ENCODE data around the gene RBFOX2. TPM values are rescaled to one million over a fixed set of nuclear protein-coding genes. Genes with fewer than 3 reads are reported as not detected.

Gene RBFOX2
- total RNA-seq, 4 donors from 2014 or later = 50.2 to 75.6 (median 71.4) TPM

DNA sequence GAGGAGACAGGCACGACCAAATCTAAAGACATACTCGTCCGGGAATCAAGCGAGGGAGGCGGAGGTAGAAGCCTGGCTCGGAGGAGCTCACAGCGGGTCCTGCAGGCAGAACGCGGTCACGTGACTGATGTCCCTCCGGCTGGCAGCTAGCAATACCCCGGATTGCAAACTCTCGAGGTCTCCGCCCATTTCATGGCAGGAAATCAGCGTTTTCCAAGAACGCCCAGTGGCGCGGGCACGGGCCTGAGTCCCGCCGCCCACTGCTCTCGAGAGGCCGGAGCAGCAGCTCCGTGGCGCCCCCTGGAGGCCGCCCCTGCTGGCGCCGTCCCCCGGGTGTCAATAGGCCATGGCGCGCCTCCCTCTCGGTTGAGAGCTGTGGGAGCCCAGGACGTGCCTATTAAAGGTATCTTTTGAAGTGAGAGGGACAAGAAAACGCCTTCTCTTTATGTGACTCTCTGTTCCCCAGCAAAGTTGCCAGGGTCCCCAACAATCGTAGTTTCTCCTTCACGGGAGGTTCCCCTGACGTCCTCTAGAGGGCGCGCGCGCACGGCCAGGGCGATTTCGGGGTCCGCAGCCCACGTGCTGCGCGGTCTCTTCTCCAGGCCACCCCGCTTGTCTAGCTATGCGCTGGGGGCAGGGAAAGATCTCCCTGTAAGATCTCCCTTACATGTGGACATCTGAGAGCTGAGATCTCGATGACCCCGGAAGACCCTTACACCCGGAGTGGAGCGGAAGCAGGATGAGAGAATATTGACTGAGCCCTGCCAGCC, 37.3 kb upstream of the RBFOX2 start:
- DNase-seq (ENCODE audit: low spot score in 2 of 2) = peak; percentile 76 to 81
- Histone ChIP-seq H3K27ac (peak overlapping the region; percentile 73 to 93 (median 82)), H3K36me3 (no peaks in the 10 kb centered on the region), H3K4me3 (peak overlapping the region; percentile 36 to 57 (median 42)), H3K4me1 (peaks cover 0 to 15% (median 2%) of the 10 kb centered on the region in 4 donors), H3K27me3 (no peaks in the 10 kb centered on the region), H3K9me3 (no peaks in the 10 kb centered on the region)
- 2 to 5% methylated on average over 30 to 54 of the region's 54 CpGs for WGBS, 2 donors
- peak; percentile 42 to 75 for TF ChIP-seq EP300 (IDR thresholded peaks at IDR 0.05)
- TF ChIP-seq, protein P1, sequence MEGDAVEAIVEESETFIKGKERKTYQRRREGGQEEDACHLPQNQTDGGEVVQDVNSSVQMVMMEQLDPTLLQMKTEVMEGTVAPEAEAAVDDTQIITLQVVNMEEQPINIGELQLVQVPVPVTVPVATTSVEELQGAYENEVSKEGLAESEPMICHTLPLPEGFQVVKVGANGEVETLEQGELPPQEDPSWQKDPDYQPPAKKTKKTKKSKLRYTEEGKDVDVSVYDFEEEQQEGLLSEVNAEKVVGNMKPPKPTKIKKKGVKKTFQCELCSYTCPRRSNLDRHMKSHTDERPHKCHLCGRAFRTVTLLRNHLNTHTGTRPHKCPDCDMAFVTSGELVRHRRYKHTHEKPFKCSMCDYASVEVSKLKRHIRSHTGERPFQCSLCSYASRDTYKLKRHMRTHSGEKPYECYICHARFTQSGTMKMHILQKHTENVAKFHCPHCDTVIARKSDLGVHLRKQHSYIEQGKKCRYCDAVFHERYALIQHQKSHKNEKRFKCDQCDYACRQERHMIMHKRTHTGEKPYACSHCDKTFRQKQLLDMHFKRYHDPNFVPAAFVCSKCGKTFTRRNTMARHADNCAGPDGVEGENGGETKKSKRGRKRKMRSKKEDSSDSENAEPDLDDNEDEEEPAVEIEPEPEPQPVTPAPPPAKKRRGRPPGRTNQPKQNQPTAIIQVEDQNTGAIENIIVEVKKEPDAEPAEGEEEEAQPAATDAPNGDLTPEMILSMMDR (IDR thresholded peaks at IDR 0.05) = peak; percentile 99 to 100 (median 100)
- TF ChIP-seq POLR2A (IDR thresholded peaks at IDR 0.05) = peak in 1 of 2 donors; percentile 55

DNA sequence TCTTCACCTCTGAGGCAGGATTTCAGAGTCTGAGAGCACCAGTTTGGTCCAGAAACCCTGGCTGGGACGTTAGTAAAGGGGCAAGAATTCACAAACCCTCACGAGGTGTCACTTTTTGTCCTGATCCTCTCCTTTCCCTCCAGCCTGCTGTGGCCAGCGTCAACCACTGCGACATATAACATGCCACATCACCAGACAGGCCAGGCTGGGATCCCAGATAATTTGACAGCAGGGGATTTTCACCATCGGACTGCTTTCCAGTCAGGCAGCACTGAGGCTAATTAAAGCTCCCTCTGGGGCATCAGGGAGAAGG, 36.8 kb upstream of the RBFOX2 start:
- peaks cover 0 to 15% (median 2%) of the 10 kb centered on the region in 4 donors for H3K4me1 ChIP-seq
- no peaks in the 10 kb centered on the region for H3K36me3 ChIP-seq
- peak overlapping the region; percentile 36 to 57 (median 42) for H3K4me3 ChIP-seq
- no peak for DNase-seq (ENCODE audit: low spot score in 2 of 2)
- H3K27ac ChIP-seq = peak overlapping the region; percentile 73 to 93 (median 82)
- H3K27me3 ChIP-seq = no peaks in the 10 kb centered on the region
- TF ChIP-seq EP300 (IDR thresholded peaks at IDR 0.05) (no peak), POLR2A (IDR thresholded peaks at IDR 0.05) (no peak)
- TF ChIP-seq, protein P1 (IDR thresholded peaks at IDR 0.05) = no peak
- WGBS, 2 donors = 2 to 6% methylated on average over 5 of the region's 5 CpGs
- no peaks in the 10 kb centered on the region for H3K9me3 ChIP-seq

DNA sequence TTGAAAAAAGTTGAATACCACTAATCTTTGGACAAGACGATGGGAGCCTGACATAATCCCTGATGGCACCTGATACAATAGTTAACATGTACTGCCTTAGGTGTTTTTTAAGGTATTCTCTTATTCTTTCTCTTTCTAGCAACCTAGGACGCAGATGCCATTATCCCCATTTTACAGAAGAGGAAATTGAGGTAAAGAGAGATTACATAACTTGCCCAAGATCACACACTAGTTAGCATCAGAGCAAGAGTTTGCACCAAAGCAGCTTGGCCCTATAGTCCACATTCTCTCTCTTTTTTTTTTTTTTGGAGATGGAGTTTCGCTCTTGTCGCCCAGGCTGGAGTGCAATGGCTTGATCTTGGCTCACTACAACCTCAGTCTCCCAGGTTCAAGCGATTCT, 35.7 kb upstream of the RBFOX2 start:
- DNase-seq (ENCODE audit: low spot score in 2 of 2) = no peak
- 95 to 96% methylated on average over 5 of the region's 5 CpGs for WGBS, 2 donors
- Histone ChIP-seq H3K9me3 (no peaks in the 10 kb centered on the region), H3K27ac (peak overlapping the region in 1 of 4 donors; percentile 5), H3K27me3 (no peaks in the 10 kb centered on the region), H3K4me3 (no peak overlapping the region), H3K36me3 (no peaks in the 10 kb centered on the region), H3K4me1 (peaks cover 0 to 15% (median 2%) of the 10 kb centered on the region in 4 donors)
- TF ChIP-seq, protein P1 (IDR thresholded peaks at IDR 0.05) = no peak
- TF ChIP-seq EP300 (IDR thresholded peaks at IDR 0.05) (no peak), POLR2A (IDR thresholded peaks at IDR 0.05) (no peak)

DNA sequence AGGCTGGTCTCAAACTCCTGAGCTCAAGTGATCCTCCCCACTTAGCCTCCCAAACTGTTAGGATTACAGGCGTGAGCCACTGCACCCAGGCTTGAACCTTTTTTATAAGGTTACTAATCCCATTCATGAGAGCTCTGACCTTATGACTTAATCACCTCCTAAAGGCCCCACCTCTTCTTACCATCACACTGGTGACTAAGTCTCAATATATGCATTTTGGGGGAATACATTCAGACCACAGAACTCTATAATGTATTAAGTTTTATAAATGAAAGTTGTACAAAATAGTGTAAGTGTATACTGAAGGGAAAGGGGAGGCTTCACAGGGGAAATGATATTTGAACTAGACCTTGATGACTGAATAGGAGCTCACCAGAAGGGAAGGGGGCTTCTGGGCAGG, 28.4 kb upstream of the RBFOX2 start:
- Histone ChIP-seq H3K27me3 (no peaks in the 10 kb centered on the region), H3K36me3 (no peaks in the 10 kb centered on the region), H3K4me1 (no peaks in the 10 kb centered on the region), H3K9me3 (no peaks in the 10 kb centered on the region), H3K27ac (no peak overlapping the region), H3K4me3 (no peak overlapping the region)
- no peak for DNase-seq (ENCODE audit: low spot score in 2 of 2)
- WGBS, 2 donors = 80 to 87% methylated on average over 1 of the region's 1 CpG
- TF ChIP-seq EP300 (IDR thresholded peaks at IDR 0.05) = no peak
- TF ChIP-seq, protein P1 (IDR thresholded peaks at IDR 0.05) = no peak
- TF ChIP-seq POLR2A (IDR thresholded peaks at IDR 0.05) = no peak

Data from tibial nerve (tissue), 4 donors.